Measurements from ENCODE around the gene IRF2BPL.

Gene IRF2BPL

GRCh38 chr14:77009014-77009413 lies 19.5 kb downstream of the IRF2BPL start:
- no peak for DNase-seq

- DNase-seq: no peak
Measured at GRCh38 chr14:77008541-77008940, 20.0 kb downstream of the IRF2BPL start.

GRCh38 chr14:77007975-77008421 lies 20.5 kb downstream of the IRF2BPL start:
- DNase-seq: no peak

- DNase-seq: no peak
Measured at GRCh38 chr14:77007183-77007974, 21.1 kb downstream of the IRF2BPL start.

- DNase-seq: no peak
Measured at GRCh38 chr14:77006132-77006531, 22.4 kb downstream of the IRF2BPL start.

GRCh38 chr14:77005559-77005958 lies 22.9 kb downstream of the IRF2BPL start:
- no peak for DNase-seq

- no peak for DNase-seq
Measured at GRCh38 chr14:77004711-77005460, 23.6 kb downstream of the IRF2BPL start.

GRCh38 chr14:77003960-77004710 lies 24.4 kb downstream of the IRF2BPL start:
- no peak for DNase-seq

GRCh38 chr14:77002889-77003288 lies 25.6 kb downstream of the IRF2BPL start:
- DNase-seq: no peak

- no peak for DNase-seq
Measured at GRCh38 chr14:77002335-77002734, 26.2 kb downstream of the IRF2BPL start.

- DNase-seq: peak; percentile 80 to 89
Measured at GRCh38 chr14:77000340-77001270, 27.9 kb downstream of the IRF2BPL start.

- no peak for DNase-seq
Measured at GRCh38 chr14:76998910-76999309, 29.6 kb downstream of the IRF2BPL start.

GRCh38 chr14:76997257-76997970 lies 31.1 kb downstream of the IRF2BPL start:
- peak in 1 of 2 experiments; percentile 25 for DNase-seq

GRCh38 chr14:76996563-76997146 lies 31.9 kb downstream of the IRF2BPL start:
- DNase-seq: no peak

GRCh38 chr14:76995279-76996035 lies 33.1 kb downstream of the IRF2BPL start:
- no peak for DNase-seq

GRCh38 chr14:76993752-76994151 lies 34.8 kb downstream of the IRF2BPL start:
- peak in 1 of 2 experiments; percentile 41 for DNase-seq

GRCh38 chr14:76990084-76990483 lies 38.4 kb downstream of the IRF2BPL start:
- no peak for DNase-seq

- no peak for DNase-seq
Measured at GRCh38 chr14:76987956-76988520, 40.5 kb downstream of the IRF2BPL start.

- no peak for DNase-seq
Measured at GRCh38 chr14:76986231-76986565, 42.3 kb downstream of the IRF2BPL start.

Data from NCI-H187 (cell line).